Stromal cell of bone marrow (primary cell): ENCODE data around the gene RGCC.

Experiments
- DNase-seq: peaks from one replicate; pipeline ENCODE4 v3.0.0-alpha.2; 2012; ENCODE audit warnings: low read depth

Gene RGCC

GRCh38 chr13:41516760-41517159, 59.4 kb downstream of the RGCC start:
- DNase-seq: no peak

DNA sequence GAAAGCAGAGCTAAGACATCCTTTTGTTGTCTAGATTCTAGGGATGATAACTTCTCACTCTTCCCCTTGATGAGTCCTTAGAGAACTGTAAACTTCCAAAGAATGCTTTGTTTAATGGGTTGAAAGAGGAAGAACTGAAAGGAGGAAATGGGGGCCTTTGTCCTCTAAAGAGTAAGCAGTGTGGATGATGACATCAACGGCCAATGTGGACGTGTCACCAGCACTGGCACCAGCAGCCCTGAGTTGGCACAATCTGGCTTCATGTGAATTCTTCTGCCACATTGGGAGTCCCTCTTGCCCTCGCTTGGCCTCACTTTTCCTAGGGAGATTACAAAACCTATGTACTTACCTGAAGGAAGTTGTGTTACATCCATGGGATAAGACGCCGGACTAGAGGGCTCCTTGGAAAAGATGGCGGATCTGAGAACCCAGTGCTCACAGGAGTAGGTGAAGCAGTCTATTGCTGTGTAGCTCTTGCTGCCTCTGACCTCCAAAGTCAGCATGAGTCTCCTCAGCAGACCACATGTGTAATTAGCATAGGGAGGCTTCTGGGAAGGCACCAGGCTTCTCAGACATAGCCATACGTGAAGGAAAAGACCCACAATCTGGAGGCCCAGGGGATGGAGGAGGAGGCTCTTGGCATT, 62.8 kb downstream of the RGCC start:
- DNase-seq: no peak
